ENCODE measurements around the gene NOL7. TPM values are rescaled to one million over a fixed set of nuclear protein-coding genes. Genes with fewer than 3 reads are reported as not detected.

Gene NOL7
- polyA plus RNA-seq, 3 donors, result 22.7 to 58.5 (median 56.9) TPM

DNA sequence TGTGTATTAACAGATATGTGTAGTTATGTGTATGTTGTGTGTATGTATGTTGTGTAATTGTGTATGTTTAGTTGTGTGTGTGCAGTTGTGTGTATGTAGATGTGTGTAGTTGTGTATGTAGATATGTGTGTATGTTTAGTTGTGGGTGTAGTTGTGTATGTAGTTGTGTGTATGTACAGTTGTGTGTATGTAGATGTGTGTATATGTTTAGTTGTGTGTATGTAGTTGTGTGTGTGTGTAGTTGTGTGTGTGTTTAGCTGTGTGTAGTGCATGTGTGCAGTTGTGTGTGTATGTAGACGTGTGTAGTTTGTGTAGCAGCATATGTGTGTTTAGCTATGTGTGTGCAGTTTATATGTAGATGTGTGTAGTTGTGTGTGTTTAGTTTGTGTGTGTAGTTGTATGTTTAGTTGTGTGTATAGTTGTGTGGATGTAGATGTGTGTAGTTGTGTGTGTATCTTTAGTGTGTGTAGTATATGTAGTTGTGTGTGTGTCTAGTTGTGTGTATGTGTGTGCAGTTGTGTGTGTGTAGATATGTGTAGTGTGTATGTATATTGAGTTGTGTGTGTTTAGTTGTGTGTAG, 24.5 kb upstream of the NOL7 start:
- H3K27me3 ChIP-seq (ENCODE audit: control insufficient read depth in 2 of 2, insufficient read depth in 2 of 2, low read length in 2 of 2), result no peaks in the 10 kb centered on the region
- no peak overlapping the region for H3K27ac ChIP-seq (ENCODE audit: low read depth in 1 of 2, low read length in 2 of 2)
- H2AFZ ChIP-seq (ENCODE audit: insufficient read depth, low read depth, low read length, poor library complexity, severe bottlenecking), result no peak overlapping the region
- Mint-ChIP-seq H3K9me3 (no peaks in the 10 kb centered on the region), H3K4me3 (no peak overlapping the region), H3K27ac (no peak overlapping the region), H3K27me3 (ENCODE audit: low read depth in 3 of 3) (peaks cover 0 to 2% (median 1%) of the 10 kb centered on the region in 3 donors), H3K36me3 (peaks cover 50 to 56% of the 10 kb centered on the region in 2 donors), H3K4me1 (no peaks in the 10 kb centered on the region)
- no peak overlapping the region for H3K4me3 ChIP-seq (replicated peaks in 1 of 3; ENCODE audit: low read depth in 2 of 3, low read length in 3 of 3)
- TF ChIP-seq, protein P1, sequence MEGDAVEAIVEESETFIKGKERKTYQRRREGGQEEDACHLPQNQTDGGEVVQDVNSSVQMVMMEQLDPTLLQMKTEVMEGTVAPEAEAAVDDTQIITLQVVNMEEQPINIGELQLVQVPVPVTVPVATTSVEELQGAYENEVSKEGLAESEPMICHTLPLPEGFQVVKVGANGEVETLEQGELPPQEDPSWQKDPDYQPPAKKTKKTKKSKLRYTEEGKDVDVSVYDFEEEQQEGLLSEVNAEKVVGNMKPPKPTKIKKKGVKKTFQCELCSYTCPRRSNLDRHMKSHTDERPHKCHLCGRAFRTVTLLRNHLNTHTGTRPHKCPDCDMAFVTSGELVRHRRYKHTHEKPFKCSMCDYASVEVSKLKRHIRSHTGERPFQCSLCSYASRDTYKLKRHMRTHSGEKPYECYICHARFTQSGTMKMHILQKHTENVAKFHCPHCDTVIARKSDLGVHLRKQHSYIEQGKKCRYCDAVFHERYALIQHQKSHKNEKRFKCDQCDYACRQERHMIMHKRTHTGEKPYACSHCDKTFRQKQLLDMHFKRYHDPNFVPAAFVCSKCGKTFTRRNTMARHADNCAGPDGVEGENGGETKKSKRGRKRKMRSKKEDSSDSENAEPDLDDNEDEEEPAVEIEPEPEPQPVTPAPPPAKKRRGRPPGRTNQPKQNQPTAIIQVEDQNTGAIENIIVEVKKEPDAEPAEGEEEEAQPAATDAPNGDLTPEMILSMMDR (IDR thresholded peaks at IDR 0.05), result no peak
- peaks cover 32 to 62% of the 10 kb centered on the region in 2 donors for H3K36me3 ChIP-seq (replicated peaks in 1 of 2; ENCODE audit: control insufficient read depth in 1 of 2, insufficient read depth in 2 of 2, low read length in 2 of 2)
- no peak overlapping the region for H3K9ac ChIP-seq (ENCODE audit: insufficient read depth, low read length, poor library complexity, severe bottlenecking)
- intact Hi-C loops (cut with micrococcal nuclease), result no loop called here
- H3K79me2 ChIP-seq (ENCODE audit: insufficient read depth, low read length), result no peaks in the 10 kb centered on the region
- WGBS (ENCODE audit: insufficient coverage), result 100% methylated on average over 1 of the region's 1 CpG
- DNase-seq, result no peak
- H4K20me1 ChIP-seq (ENCODE audit: insufficient read depth, low read length), result no peaks in the 10 kb centered on the region
- no peak overlapping the region for H3K4me2 ChIP-seq (replicated peaks; ENCODE audit: extremely low read depth, low read length, poor library complexity, severe bottlenecking)
- no peaks in the 10 kb centered on the region for H3K4me1 ChIP-seq (ENCODE audit: control insufficient read depth in 1 of 2, insufficient read depth in 2 of 2, low read length in 2 of 2)
- no peaks in the 10 kb centered on the region for H3K9me3 ChIP-seq (replicated peaks in 1 of 2; ENCODE audit: control insufficient read depth in 1 of 2, insufficient read depth in 1 of 2, low read length in 2 of 2)

DNA sequence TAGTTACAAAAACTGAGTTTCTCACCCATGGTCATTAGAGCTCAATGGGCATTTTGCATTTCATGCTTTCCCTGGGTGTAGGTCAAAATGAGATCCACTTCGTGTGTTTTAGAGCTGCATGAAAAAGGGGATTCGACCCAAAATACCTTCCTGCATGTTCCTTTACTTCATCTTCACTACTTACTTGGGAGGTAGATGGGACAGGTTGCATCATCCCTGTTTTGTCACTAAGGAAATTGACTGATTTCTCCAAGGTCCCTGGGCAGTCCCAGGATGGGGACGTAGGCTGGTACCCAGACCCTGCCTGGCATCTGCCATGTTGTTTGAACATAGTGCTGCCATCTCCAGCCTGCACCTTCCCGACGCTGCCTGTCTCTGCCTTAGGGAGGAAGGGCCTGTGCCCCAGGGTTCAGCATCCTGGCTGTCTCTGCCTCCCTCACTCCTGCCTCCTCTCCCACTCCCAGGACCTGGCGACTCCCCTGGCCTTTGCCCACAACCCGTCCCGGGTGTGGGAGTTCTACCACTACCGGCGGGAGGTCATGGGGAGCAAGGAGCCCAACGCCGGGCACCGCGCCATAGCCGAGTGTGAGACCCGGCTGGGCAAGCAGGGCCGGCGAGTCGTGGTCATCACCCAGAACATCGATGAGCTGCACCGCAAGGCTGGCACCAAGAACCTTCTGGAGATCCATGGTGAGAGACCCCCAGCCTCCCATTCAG, 23.8 kb upstream of the NOL7 start:
- Mint-ChIP-seq H3K27ac (no peak overlapping the region), H3K9me3 (no peaks in the 10 kb centered on the region), H3K27me3 (ENCODE audit: low read depth in 3 of 3) (peaks cover 0 to 1% (median 0%) of the 10 kb centered on the region in 3 donors), H3K4me1 (no peaks in the 10 kb centered on the region), H3K36me3 (peaks cover 53 to 57% of the 10 kb centered on the region in 2 donors), H3K4me3 (no peak overlapping the region)
- H3K9ac ChIP-seq (ENCODE audit: insufficient read depth, low read length, poor library complexity, severe bottlenecking), result no peak overlapping the region
- H3K4me2 ChIP-seq (replicated peaks; ENCODE audit: extremely low read depth, low read length, poor library complexity, severe bottlenecking), result no peak overlapping the region
- H2AFZ ChIP-seq (ENCODE audit: insufficient read depth, low read depth, low read length, poor library complexity, severe bottlenecking), result no peak overlapping the region
- no peak overlapping the region for H3K27ac ChIP-seq (ENCODE audit: low read depth in 1 of 2, low read length in 2 of 2)
- DNase-seq, result no peak
- H4K20me1 ChIP-seq (ENCODE audit: insufficient read depth, low read length), result no peaks in the 10 kb centered on the region
- peaks cover 32 to 67% of the 10 kb centered on the region in 2 donors for H3K36me3 ChIP-seq (replicated peaks in 1 of 2; ENCODE audit: control insufficient read depth in 1 of 2, insufficient read depth in 2 of 2, low read length in 2 of 2)
- TF ChIP-seq, protein P1 (IDR thresholded peaks at IDR 0.05), result no peak
- H3K79me2 ChIP-seq (ENCODE audit: insufficient read depth, low read length), result no peaks in the 10 kb centered on the region
- H3K27me3 ChIP-seq (ENCODE audit: control insufficient read depth in 2 of 2, insufficient read depth in 2 of 2, low read length in 2 of 2), result no peaks in the 10 kb centered on the region
- intact Hi-C loops (cut with micrococcal nuclease), result no loop called here
- H3K4me3 ChIP-seq (replicated peaks in 1 of 3; ENCODE audit: low read depth in 2 of 3, low read length in 3 of 3), result no peak overlapping the region
- H3K4me1 ChIP-seq (ENCODE audit: control insufficient read depth in 1 of 2, insufficient read depth in 2 of 2, low read length in 2 of 2), result no peaks in the 10 kb centered on the region
- 97% methylated on average over 17 of the region's 21 CpGs for WGBS (ENCODE audit: insufficient coverage)
- no peaks in the 10 kb centered on the region for H3K9me3 ChIP-seq (replicated peaks in 1 of 2; ENCODE audit: control insufficient read depth in 1 of 2, insufficient read depth in 1 of 2, low read length in 2 of 2)

Data from CD14-positive monocyte (primary cell).